Left ventricle myocardium inferior (tissue), 1 donor: Measurements from ENCODE around the gene MUC20. TPM values are rescaled to one million over a fixed set of nuclear protein-coding genes. Genes with fewer than 3 reads are reported as not detected.
"Not testable (repeated sequence)": the region's sequence is repeated elsewhere in the genome, so short reads cannot be mapped to it uniquely, and the experiment has no call there.

ENCODE experiments used
- DNase-seq: peaks from one replicate; pipeline ENCODE4 v3.0.0-alpha.2; 2020
- H3K27ac ChIP-seq: fragments of 200-600 bp; replicated peaks from 2 replicates; pipeline ENCODE4 v1.8.0; 2021
- H3K27me3 ChIP-seq: fragments of 200-600 bp; 2 replicates; pipeline ENCODE4 v1.8.0; 2021; ENCODE audit warnings: low read depth
- H3K36me3 ChIP-seq: fragments of 200-600 bp; 2 replicates; pipeline ENCODE4 v1.8.0; 2021
- H3K4me1 ChIP-seq: fragments of 200-600 bp; 2 replicates; pipeline ENCODE4 v1.8.0; 2021
- H3K4me3 ChIP-seq: fragments of 200-600 bp; 2 replicates; pipeline ENCODE4 v1.8.0; 2021; ENCODE audit warnings: mild to moderate bottlenecking, moderate library complexity
- H3K9me3 ChIP-seq: fragments of 200-600 bp; replicated peaks from 2 replicates; pipeline ENCODE4 v1.8.0; 2021
- intact Hi-C: fragments of 100-400 bp; cut with micrococcal nuclease; formaldehyde crosslinking; loops from one replicate; pipeline ENCODE4 v1.11.0; 2022
- total RNA-seq: library from RNA; stranded (reverse); fragmentation: NEBNext Ultra II Directional; extraction: Animal tissue kit (Norgen Biotek cat#: 25700); gene quantifications from one replicate; pipeline ENCODE4 v1.2.1, GENCODE V29; 2021
- TF ChIP-seq, protein P1 (sequence below): fragments of 200-600 bp; IDR thresholded peaks from 2 replicates; pipeline ENCODE4 v1.8.0; 2021; ENCODE audit warnings: antibody characterized with exemption, mild to moderate bottlenecking, borderline replicate concordance
- donor health status: DM: no; HTN: yes; CAD: no; lungs with severe emphysema.

The MUC20 gene
- total RNA-seq, 1 donor from 2014 or later: 4.7 TPM

DNA sequence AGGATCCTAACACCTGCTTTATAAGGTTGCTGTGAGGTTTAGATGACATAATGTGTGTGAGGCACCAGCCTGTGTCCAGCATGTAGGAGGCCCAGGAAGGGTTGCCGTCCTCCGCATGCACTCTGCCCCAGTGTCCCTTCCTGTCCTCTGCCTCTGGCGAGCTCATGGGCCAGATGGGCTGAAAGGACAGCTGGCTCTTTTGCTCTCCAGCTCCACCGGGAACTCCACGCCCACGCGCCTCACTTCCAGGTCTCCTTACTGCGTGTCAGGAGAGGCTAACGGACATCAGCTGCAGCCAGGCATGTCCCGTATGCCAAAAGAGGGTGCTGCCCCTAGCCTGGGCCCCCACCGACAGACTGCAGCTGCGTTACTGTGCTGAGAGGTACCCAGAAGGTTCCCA lies 12.2 kb downstream of the MUC20 start:
- peaks cover 2% of the 10 kb centered on the region for H3K27me3 ChIP-seq
- H3K36me3 ChIP-seq: peaks cover 81% of the 10 kb centered on the region
- no peak overlapping the region for H3K4me3 ChIP-seq
- DNase-seq: no peak
- no peak overlapping the region for H3K27ac ChIP-seq
- no peaks in the 10 kb centered on the region for H3K9me3 ChIP-seq
- intact Hi-C loops: no loop called here
- peaks cover 6% of the 10 kb centered on the region for H3K4me1 ChIP-seq
- TF ChIP-seq, protein P1, sequence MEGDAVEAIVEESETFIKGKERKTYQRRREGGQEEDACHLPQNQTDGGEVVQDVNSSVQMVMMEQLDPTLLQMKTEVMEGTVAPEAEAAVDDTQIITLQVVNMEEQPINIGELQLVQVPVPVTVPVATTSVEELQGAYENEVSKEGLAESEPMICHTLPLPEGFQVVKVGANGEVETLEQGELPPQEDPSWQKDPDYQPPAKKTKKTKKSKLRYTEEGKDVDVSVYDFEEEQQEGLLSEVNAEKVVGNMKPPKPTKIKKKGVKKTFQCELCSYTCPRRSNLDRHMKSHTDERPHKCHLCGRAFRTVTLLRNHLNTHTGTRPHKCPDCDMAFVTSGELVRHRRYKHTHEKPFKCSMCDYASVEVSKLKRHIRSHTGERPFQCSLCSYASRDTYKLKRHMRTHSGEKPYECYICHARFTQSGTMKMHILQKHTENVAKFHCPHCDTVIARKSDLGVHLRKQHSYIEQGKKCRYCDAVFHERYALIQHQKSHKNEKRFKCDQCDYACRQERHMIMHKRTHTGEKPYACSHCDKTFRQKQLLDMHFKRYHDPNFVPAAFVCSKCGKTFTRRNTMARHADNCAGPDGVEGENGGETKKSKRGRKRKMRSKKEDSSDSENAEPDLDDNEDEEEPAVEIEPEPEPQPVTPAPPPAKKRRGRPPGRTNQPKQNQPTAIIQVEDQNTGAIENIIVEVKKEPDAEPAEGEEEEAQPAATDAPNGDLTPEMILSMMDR: no peak

DNA sequence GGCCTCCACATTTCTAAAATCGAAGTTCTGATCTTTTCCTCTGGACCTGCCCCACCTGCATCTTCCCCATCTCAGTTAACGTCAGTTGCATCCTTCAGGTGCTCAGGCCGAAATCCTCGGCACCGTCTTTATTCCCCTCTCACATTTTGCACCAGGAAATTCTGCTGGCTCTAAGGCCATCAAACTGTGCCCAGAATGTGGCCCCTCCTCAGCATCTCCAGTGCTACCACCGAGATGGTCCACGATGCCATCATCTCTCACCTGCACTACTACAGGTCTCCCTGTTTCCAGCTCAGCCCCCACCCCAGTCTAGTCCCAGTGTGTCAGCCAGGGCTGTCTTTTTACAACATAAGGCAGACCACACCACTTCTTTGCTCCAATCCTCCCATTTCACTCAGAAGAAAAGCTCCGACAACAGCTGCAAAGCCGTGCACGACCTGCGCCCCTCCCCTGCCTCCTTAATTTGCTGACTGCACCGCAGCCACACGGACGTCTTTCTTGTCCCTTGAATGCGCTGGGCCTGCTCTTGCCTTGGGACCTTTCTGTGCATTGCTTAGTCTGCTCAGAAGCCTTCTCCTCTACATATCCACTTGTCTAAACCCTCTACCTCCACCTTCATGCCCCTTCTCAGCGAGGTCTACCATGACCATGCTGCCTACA lies 14.4 kb downstream of the MUC20 start:
- intact Hi-C loops: no loop called here
- H3K27ac ChIP-seq: no peak overlapping the region
- peaks cover 77% of the 10 kb centered on the region for H3K36me3 ChIP-seq
- peaks cover 6% of the 10 kb centered on the region for H3K4me1 ChIP-seq
- no peak overlapping the region for H3K4me3 ChIP-seq
- DNase-seq: no peak
- TF ChIP-seq, protein P1: no peak
- no peaks in the 10 kb centered on the region for H3K9me3 ChIP-seq
- no peaks in the 10 kb centered on the region for H3K27me3 ChIP-seq

DNA sequence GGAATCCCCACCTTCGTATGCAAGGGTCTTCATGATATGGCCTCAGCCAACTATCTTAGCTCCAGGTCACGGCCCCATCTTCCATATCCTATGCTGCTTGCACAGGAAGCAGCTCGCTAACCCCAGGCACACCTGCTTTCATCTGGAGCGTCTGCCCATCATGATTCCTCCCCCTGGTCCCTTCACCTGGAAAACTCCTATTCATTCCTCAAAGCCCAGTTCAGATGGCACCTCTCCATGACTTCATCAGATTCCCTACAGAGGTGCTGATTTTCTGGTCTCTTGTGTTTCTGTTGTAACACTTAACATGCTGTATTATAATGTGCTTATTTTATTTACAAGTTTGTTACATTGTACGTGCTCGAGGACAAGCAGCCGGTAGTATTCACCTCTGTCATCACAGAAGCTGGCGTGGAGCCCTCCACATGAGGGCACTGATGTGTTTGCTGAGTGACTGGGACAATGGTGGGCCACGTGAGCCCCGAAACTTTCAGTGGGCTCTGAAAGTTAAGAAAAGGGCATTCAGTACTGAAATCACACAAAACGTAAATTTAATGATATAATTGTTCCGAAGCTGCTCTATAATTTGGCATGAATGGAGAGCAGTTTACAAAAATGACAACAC lies 16.2 kb downstream of the MUC20 start:
- Histone ChIP-seq H3K36me3 (peaks cover 59% of the 10 kb centered on the region), H3K4me3 (no peak overlapping the region), H3K27me3 (no peaks in the 10 kb centered on the region), H3K27ac (no peak overlapping the region), H3K9me3 (no peaks in the 10 kb centered on the region), H3K4me1 (peaks cover 6% of the 10 kb centered on the region)
- intact Hi-C loops: no loop called here
- no peak for DNase-seq
- TF ChIP-seq, protein P1: no peak

DNA sequence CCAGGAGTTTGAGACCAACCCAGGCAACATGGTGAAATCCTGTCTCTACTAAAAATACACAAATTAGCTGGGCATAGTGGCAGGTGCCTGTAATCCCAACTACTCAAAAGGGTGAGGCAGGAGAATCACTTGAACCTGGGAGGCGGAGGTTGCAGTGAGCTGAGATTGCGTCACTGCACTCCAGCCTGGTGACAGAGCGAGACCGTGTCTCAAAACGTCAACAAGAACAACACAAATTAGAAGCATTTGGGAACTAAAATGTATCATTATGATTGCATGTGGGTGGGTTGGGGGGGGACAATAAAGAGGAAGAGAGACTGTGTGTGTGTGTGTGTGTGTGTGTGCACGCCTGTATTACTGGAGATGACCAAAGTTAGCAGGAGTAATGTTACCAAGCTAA lies 17.0 kb downstream of the MUC20 start:
- H3K9me3 ChIP-seq, DNase-seq, H3K27ac ChIP-seq, H3K4me1 ChIP-seq, H3K27me3 ChIP-seq, H3K4me3 ChIP-seq, intact Hi-C loops: not testable (repeated sequence)
- H3K36me3 ChIP-seq: peaks cover 51% of the 10 kb centered on the region

DNA sequence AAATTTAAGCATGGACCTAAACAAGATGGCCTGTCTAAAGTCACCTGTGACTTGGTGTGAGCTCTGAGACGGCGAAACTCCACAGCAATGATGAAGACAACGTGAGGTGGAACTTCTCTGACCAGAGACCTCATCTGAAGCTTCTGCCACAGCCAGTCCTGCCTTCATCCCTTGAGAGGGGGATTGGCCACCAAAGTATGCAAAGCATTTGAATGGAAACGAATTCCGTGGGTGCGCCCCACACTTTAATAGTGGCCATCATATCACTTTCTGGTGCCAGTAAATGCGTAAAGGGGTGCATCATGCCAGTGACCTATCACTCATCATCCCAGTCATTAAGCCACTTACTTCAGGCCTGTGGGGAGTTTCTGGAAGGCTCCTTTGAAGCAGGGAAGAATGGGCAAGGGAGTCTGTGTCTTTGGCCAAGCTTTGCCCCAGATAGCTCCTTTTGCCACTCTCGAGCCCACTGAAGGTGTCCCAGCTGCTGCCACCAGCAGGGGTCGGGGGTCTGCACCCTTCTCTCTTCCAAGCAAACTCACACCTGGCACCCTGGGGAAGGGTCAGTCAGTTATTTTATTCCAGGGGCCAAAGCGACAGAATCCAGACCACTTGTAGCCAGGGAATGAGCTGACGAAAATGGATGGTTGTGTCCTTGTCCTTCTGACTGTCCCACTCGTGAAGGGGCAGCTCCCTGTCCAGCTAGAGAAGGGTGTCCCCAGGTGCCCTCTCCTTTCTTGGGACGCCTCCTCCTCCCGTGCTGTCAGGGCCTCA lies 17.7 kb downstream of the MUC20 start:
- Histone ChIP-seq H3K27ac (no peak overlapping the region), H3K36me3 (peaks cover 44% of the 10 kb centered on the region), H3K9me3 (no peaks in the 10 kb centered on the region), H3K4me1 (no peaks in the 10 kb centered on the region), H3K4me3 (no peak overlapping the region), H3K27me3 (no peaks in the 10 kb centered on the region)
- DNase-seq: no peak
- TF ChIP-seq, protein P1: no peak
- intact Hi-C loops: no loop called here

DNA sequence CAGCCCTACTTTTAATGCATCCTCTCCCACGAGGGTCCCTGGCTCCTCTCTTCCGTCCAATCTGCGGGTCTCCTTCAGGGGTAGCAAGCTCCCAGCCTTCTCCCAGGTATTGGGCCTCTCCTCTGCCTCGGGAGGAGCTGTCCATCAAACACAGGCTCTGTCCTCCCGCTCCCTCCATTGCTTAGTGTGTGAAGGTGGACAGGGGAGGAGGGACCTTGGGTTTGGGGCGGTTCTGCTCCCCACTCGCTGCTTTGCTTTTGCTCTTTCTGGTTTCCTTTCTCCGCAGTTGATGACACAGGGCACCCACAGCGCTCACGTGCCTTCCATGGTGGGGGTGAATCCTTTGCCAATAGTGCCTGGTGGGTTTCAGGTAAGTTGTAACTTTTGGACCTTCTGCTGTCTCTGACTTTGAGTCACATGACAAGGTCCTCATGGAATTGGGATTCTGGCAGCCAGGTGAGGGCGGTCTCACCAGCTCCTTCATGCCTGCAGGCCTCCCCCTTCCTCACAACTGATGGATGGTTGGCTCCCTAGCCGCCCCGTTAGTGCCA lies 18.9 kb downstream of the MUC20 start:
- no peak for DNase-seq
- TF ChIP-seq, protein P1: no peak
- intact Hi-C loops: no loop called here
- H3K36me3 ChIP-seq: peaks cover 32% of the 10 kb centered on the region
- H3K27me3 ChIP-seq: no peaks in the 10 kb centered on the region
- H3K4me1 ChIP-seq: no peaks in the 10 kb centered on the region
- H3K9me3 ChIP-seq: no peaks in the 10 kb centered on the region
- H3K4me3 ChIP-seq: no peak overlapping the region
- no peak overlapping the region for H3K27ac ChIP-seq
